Activated CD8-positive, alpha-beta T cell treated with anti-CD3 and anti-CD28 coated beads for 36 hours (primary cell): ENCODE measurements around the gene KIF21A. TPM values are rescaled to one million over a fixed set of nuclear protein-coding genes. Genes with fewer than 3 reads are reported as not detected.
A peak's percentile ranks its signal among the peaks of the same experiment; 100 is the strongest.

Experiments used
- ATAC-seq: fragments of 200-7000 bp; cut with Tn5 transposase; one replicate; pipeline ENCODE4 v1.10.0; 2021; ENCODE audit warnings: mild to moderate bottlenecking, moderate library complexity
- CTCF ChIA-PET: fragments of 350-600 bp; sonication (Branson Sonifier 250); formaldehyde crosslinking; loops from one replicate; lab custom pipeline; 2021; ENCODE audit warnings: antibody characterized with exemption; lab: Charles Lee
- POLR2A ChIA-PET: fragments of 350-600 bp; sonication (Branson Sonifier 250); formaldehyde crosslinking; loops from one replicate; lab custom pipeline; 2021; ENCODE audit warnings: antibody characterized with exemption; lab: Charles Lee
- DNase-seq: peaks from one replicate; pipeline ENCODE4 v3.0.0-alpha.2; 2020
- H3K27ac Mint-ChIP-seq: one replicate; pipeline ENCODE4 v1.8.0; 2021; ENCODE audit warnings: mild to moderate bottlenecking, mixed read lengths
- H3K27me3 Mint-ChIP-seq: one replicate; pipeline ENCODE4 v1.8.0; 2021; ENCODE audit warnings: mixed read lengths
- H3K36me3 Mint-ChIP-seq: one replicate; pipeline ENCODE4 v1.8.0; 2021; ENCODE audit warnings: low read depth, mixed read lengths
- H3K4me1 Mint-ChIP-seq: one replicate; pipeline ENCODE4 v1.8.0; 2021; ENCODE audit warnings: low read depth, mixed read lengths
- H3K4me3 Mint-ChIP-seq: one replicate; pipeline ENCODE4 v1.8.0; 2021; ENCODE audit warnings: mild to moderate bottlenecking, moderate library complexity, mixed read lengths
- H3K9me3 Mint-ChIP-seq: one replicate; pipeline ENCODE4 v1.8.0; 2021; ENCODE audit warnings: mixed read lengths
- intact Hi-C: fragments of 100-400 bp; cut with micrococcal nuclease; formaldehyde crosslinking; loops from one replicate; pipeline ENCODE4 v1.10.0; 2022
- total RNA-seq, 2 experiments: library from RNA; stranded (reverse); gene quantifications; one replicate each; pipeline ENCODE4 v1.2.3, GENCODE V29; 2021
- TF ChIP-seq, protein P1 (sequence below): fragments of 200-600 bp; IDR thresholded peaks from one replicate; pipeline ENCODE4 v1.8.0; 2022; ENCODE audit warnings: antibody characterized with exemption, mild to moderate bottlenecking

The KIF21A gene
- total RNA-seq, 2 experiments from 2014 or later = 18.0 to 20.0 TPM

DNA sequence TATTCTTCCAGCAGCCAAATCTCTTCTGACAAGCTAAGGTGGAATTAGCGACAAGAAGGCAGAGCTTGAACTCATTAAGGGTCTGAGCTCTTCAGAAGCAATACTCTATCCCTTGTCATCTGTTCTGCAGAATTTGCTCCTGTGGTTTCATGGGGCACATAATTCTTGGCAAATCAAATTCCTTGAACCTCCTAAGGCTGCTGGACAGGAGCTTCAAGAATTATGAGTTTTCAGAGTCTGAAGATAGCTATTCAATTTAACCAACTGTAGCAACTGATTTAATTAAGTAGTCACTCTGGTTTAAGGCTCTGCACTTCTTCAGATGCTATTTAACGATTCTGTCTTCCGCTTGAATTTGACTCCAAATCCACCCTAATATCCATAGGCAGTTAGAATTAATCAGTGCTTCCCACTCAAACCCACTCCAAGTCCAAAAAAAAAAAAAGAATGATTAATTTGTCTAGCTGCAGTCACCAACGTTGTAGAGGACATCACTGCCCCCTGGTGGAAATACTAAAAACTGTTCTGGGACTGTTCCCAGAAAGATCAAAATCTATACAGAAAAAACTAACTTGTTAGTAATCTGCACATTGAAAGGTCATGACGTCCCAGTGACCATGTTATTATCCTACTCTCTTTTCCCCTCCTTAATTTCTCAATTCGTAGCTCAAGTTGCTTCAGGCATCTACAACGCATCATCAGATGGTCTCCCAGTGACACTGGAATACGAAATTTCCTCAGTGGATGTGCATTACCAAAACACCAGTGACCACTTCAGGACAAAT lies 169.9 kb downstream of the KIF21A start:
- Mint-ChIP-seq H3K27me3 (peaks cover 18% of the 10 kb centered on the region), H3K4me3 (no peak overlapping the region), H3K36me3 (no peaks in the 10 kb centered on the region), H3K9me3 (no peaks in the 10 kb centered on the region), H3K4me1 (peaks cover 5% of the 10 kb centered on the region), H3K27ac (no peak overlapping the region)
- ATAC-seq = no peak
- ChIA-PET POLR2A (no interaction called here), CTCF (interaction anchor here (0.5 to 3.0 kb wide), 30 partner anchors 9 to 947 kb away, joined by 3 to 19 read pairs (median 4); no protein-coding TSS in a partner anchor)
- TF ChIP-seq, protein P1, sequence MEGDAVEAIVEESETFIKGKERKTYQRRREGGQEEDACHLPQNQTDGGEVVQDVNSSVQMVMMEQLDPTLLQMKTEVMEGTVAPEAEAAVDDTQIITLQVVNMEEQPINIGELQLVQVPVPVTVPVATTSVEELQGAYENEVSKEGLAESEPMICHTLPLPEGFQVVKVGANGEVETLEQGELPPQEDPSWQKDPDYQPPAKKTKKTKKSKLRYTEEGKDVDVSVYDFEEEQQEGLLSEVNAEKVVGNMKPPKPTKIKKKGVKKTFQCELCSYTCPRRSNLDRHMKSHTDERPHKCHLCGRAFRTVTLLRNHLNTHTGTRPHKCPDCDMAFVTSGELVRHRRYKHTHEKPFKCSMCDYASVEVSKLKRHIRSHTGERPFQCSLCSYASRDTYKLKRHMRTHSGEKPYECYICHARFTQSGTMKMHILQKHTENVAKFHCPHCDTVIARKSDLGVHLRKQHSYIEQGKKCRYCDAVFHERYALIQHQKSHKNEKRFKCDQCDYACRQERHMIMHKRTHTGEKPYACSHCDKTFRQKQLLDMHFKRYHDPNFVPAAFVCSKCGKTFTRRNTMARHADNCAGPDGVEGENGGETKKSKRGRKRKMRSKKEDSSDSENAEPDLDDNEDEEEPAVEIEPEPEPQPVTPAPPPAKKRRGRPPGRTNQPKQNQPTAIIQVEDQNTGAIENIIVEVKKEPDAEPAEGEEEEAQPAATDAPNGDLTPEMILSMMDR = peak; percentile 73
- intact Hi-C loops = loop anchor here (5.0 to 10.0 kb wide), 2 partner anchors 128 to 946 kb away; no protein-coding TSS in a partner anchor
- DNase-seq = peak; percentile 33

DNA sequence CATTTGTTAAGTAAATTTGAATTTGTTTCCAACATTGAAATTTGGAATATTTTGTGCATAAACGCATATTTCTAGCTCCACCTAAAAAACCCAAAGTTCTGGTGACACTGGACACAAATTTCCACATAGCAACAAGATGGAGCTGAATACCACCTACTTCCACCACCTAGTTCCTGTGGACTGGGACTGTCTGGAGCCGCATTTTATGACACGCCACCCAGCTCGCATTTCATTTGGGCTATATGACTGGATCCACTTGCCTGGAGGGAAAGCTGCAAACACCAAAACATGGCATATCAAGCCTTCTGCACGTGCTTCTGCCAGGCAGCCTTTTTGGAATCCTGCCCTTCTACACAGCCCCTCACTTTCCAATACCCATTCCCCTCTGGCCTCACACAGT lies 173.4 kb downstream of the KIF21A start:
- TF ChIP-seq, protein P1 = no peak
- peaks cover 9% of the 10 kb centered on the region for H3K27me3 Mint-ChIP-seq
- H3K27ac Mint-ChIP-seq = no peak overlapping the region
- ChIA-PET CTCF (no interaction called here), POLR2A (no interaction called here)
- DNase-seq = no peak
- no peak for ATAC-seq
- no peaks in the 10 kb centered on the region for H3K36me3 Mint-ChIP-seq
- no peak overlapping the region for H3K4me3 Mint-ChIP-seq
- no peaks in the 10 kb centered on the region for H3K4me1 Mint-ChIP-seq
- H3K9me3 Mint-ChIP-seq = no peaks in the 10 kb centered on the region
- intact Hi-C loops = no loop called here

DNA sequence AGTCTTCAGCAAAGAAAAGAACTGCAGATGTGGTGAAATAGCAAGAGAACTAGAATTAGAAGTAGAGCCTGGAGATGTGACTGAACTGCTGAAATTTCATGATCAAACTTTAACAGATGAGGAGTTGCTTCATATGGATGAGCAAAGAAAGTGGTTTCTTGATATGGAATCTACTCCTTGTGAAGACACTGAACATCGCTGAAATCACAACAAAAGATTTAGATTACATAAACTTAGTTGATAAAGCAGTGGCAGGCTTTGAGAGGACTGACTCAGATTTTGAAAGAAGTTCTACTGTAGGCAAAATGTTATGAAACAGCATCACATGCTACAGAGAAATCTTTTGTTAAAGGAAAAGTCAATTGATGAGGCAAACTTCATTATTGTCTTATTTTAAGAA lies 175.0 kb downstream of the KIF21A start:
- ATAC-seq (no peak), DNase-seq (no peak)
- CTCF ChIA-PET = no interaction called here
- H3K36me3 Mint-ChIP-seq = no peaks in the 10 kb centered on the region
- POLR2A ChIA-PET = no interaction called here
- no peaks in the 10 kb centered on the region for H3K4me1 Mint-ChIP-seq
- no peak overlapping the region for H3K27ac Mint-ChIP-seq
- intact Hi-C loops = no loop called here
- H3K9me3 Mint-ChIP-seq = peaks cover 2% of the 10 kb centered on the region
- TF ChIP-seq, protein P1 = no peak
- H3K4me3 Mint-ChIP-seq = no peak overlapping the region
- H3K27me3 Mint-ChIP-seq = peaks cover 4% of the 10 kb centered on the region

DNA sequence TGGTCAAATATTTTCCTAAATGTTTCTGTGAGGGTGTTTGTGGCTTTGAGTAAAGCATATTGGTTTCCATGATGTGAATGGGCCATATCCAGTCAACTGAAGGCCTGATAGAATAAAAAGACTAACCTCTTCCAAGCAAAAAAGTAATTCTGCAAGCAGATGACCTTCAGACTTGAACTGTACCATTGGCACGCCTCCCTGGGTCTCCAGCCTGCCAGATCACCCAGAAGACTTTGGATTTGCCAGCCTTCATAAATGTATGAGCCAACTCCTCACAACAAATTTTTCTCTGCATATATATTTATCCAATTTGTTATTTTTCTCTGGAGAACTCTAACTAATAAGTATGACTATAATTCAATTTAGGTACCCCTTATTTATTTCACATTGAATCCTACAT lies 190.3 kb downstream of the KIF21A start:
- no peak for ATAC-seq
- no peak overlapping the region for H3K4me3 Mint-ChIP-seq
- ChIA-PET CTCF (interaction anchor here (0.9 kb wide), 1 partner anchor 20 kb away, joined by 3 read pairs; no protein-coding TSS in a partner anchor), POLR2A (no interaction called here)
- no peak overlapping the region for H3K27ac Mint-ChIP-seq
- no peak for DNase-seq
- intact Hi-C loops = no loop called here
- no peaks in the 10 kb centered on the region for H3K36me3 Mint-ChIP-seq
- peaks cover 2% of the 10 kb centered on the region for H3K27me3 Mint-ChIP-seq
- H3K4me1 Mint-ChIP-seq = no peaks in the 10 kb centered on the region
- TF ChIP-seq, protein P1 = no peak
- no peaks in the 10 kb centered on the region for H3K9me3 Mint-ChIP-seq

Other genes starting within 250 kb of the KIF21A start
- 1 to 10 TPM; 3.8 to 4.0 TPM for gene ABCD2, start 176.7 kb upstream of the KIF21A start, total RNA-seq